ENCODE results near the gene GFI1B. TPM values are rescaled to one million over a fixed set of nuclear protein-coding genes. Genes with fewer than 3 reads are reported as not detected.

The GFI1B gene
- total RNA-seq, 1 donor from 2014 or later = not detected

DNA sequence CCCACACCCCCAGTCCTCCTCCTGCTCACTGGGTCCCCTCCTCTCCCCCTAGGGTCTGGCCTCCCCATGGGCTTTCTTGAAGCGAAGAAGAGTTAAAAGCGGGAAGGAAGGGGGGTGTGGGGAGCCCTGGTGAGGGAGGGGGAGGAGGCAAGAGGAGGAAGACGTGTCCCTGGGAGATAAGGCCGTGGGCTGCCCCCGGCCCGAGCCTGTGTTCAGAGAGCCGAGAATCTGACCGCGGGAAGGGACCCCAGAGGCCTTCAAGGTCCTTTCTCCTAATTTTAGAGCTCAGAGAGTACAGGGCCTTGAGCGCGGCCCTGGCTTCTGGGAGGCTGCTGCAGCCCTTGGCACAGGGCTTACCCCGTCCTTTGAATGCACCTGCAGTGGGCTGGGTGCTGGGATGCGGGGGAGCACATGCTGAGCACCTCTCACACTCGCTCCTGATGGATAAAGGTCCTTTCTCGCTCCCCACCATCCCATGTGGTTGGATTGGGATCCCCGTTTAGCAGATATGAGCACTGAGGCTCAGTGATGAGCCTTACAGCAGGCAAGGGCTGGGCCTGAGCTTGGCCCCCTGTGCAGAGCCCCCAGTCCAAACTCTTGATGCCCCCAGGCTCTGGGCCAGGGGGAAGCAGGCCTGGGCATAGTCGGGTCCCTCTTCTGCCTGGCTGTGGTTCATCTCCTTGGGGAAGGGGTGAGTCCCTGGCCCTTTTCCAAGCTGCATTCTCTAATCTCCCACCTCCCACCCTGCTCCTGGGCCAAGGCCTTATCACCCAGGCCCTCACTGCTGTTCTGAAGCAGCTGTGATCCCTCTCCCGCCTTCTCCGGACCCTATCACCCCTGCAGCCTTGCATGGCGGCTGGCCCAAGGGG lies 5.9 kb downstream of the GFI1B start:
- H3K36me3 ChIP-seq = no peaks in the 10 kb centered on the region
- H3K4me3 ChIP-seq = no peak overlapping the region
- intact Hi-C loops (cut with DNase I) = no loop called here
- TF ChIP-seq, protein P1, sequence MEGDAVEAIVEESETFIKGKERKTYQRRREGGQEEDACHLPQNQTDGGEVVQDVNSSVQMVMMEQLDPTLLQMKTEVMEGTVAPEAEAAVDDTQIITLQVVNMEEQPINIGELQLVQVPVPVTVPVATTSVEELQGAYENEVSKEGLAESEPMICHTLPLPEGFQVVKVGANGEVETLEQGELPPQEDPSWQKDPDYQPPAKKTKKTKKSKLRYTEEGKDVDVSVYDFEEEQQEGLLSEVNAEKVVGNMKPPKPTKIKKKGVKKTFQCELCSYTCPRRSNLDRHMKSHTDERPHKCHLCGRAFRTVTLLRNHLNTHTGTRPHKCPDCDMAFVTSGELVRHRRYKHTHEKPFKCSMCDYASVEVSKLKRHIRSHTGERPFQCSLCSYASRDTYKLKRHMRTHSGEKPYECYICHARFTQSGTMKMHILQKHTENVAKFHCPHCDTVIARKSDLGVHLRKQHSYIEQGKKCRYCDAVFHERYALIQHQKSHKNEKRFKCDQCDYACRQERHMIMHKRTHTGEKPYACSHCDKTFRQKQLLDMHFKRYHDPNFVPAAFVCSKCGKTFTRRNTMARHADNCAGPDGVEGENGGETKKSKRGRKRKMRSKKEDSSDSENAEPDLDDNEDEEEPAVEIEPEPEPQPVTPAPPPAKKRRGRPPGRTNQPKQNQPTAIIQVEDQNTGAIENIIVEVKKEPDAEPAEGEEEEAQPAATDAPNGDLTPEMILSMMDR (IDR thresholded peaks at IDR 0.05) = no peak
- H3K4me1 ChIP-seq = no peaks in the 10 kb centered on the region
- H3K9me3 ChIP-seq = no peaks in the 10 kb centered on the region
- H3K27me3 ChIP-seq = no peaks in the 10 kb centered on the region
- DNase-seq (ENCODE audit: low spot score in 2 of 2) = no peak
- no peak overlapping the region for H3K27ac ChIP-seq

DNA sequence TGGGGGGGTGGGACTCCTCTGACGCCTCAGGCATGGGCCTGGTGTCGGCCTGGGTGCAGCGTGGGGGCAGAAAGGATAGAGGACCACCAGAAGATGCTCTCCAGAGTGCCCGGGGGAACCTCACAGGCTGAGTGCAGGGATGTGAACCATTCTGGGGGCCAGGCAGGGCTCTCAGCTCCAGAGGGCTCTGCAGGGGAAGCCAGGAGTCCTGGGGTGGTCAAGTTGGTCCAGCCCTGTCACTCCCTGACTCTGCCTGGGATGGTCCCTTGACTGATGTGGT lies 6.5 kb downstream of the GFI1B start:
- H3K27me3 ChIP-seq = no peaks in the 10 kb centered on the region
- intact Hi-C loops (cut with DNase I) = no loop called here
- no peak for DNase-seq (ENCODE audit: low spot score in 2 of 2)
- H3K36me3 ChIP-seq = no peaks in the 10 kb centered on the region
- no peaks in the 10 kb centered on the region for H3K9me3 ChIP-seq
- TF ChIP-seq, protein P1 (IDR thresholded peaks at IDR 0.05) = no peak
- H3K4me1 ChIP-seq = no peaks in the 10 kb centered on the region
- H3K27ac ChIP-seq = no peak overlapping the region
- H3K4me3 ChIP-seq = no peak overlapping the region

DNA sequence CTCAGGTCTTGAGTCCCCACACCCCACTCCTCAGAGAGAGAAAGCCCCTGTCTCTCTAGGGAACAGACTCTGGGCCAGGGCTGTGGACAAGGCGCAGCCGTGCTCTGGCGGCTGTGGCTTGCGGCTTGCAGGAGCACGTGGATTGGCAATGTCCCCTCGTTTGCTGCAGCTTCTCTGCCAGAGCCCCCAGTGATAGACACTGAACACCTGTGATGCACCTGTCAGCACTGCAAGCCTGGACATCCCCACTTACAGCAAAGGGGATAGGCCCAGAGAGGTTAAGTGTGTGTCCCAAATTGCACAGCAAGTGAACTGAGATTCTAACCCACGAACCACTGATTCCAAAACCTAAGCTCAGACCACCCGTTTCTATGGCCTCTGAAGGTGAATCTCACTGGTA lies 7.0 kb downstream of the GFI1B start:
- Histone ChIP-seq H3K27me3 (no peaks in the 10 kb centered on the region), H3K4me1 (no peaks in the 10 kb centered on the region), H3K9me3 (no peaks in the 10 kb centered on the region), H3K36me3 (no peaks in the 10 kb centered on the region), H3K27ac (no peak overlapping the region), H3K4me3 (no peak overlapping the region)
- DNase-seq (ENCODE audit: low spot score in 2 of 2) = no peak
- intact Hi-C loops (cut with DNase I) = no loop called here
- TF ChIP-seq, protein P1 (IDR thresholded peaks at IDR 0.05) = no peak

DNA sequence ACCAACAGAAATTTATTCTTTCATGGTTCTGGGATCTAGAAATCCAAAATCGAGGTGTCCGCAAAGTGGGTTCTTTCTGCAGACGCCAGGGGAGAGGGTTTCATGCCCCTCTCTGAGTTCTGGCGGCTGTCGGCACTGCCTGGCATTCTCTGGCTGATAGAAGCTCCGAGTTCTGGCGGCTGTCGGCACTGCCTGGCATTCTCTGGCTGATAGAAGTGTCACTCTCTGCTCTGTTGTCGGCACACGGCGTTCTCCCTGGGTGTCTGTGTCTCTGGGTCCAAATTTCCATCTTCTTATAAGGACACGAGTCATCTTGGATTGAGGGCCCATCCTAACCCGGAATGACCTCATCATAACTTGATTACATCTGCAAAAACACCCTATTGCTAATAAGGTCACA lies 7.6 kb downstream of the GFI1B start:
- H3K27me3 ChIP-seq = no peaks in the 10 kb centered on the region
- DNase-seq (ENCODE audit: low spot score in 2 of 2) = no peak
- no peaks in the 10 kb centered on the region for H3K36me3 ChIP-seq
- TF ChIP-seq, protein P1 (IDR thresholded peaks at IDR 0.05) = no peak
- no peak overlapping the region for H3K4me3 ChIP-seq
- H3K4me1 ChIP-seq = no peaks in the 10 kb centered on the region
- intact Hi-C loops (cut with DNase I) = no loop called here
- H3K27ac ChIP-seq = no peak overlapping the region
- no peaks in the 10 kb centered on the region for H3K9me3 ChIP-seq

DNA sequence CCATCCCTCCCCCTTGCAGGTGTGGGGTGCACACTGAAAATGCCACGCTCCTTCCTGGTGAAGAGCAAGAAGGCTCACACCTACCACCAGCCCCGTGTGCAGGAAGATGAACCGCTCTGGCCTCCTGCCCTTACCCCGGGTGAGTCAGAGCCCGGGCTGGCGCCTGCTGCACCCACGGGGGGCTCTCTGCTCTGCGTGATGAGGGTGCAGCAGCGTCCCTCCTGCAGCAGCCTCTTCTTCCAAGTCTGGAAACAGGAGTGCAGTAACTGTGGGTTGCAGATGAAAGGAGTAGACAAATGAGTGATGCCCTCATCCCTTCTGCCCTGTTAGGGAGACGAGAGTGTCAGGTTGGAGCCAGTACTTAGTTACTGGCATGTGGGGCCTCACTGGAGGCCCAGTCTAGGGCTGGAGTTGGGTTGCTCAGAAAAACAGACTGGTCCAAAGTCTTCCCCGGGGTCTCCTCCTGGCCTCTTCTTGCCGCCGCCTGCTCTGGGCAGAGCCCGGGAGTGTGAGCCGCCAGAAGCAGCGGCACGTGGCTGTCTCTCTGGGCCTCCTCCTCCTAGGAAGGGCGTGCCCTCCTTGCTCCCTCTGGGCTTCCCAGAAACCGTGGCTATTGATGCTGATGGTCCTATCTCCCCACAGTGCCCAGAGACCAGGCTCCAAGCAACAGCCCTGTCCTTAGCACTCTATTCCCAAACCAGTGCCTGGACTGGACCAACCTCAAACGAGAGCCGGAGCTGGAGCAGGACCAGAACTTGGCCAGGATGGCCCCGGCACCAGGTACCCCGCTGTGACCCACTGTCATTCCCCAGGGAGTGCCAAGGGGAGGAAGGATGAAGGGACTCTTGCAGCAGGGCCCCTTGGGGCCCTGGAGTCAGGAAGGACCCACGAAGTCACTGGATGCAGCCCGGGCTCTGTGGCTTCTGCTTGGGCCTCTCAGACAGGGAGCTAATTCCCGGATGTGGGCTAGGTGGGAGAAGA lies 8.4 kb downstream of the GFI1B start:
- H3K36me3 ChIP-seq = no peaks in the 10 kb centered on the region
- TF ChIP-seq, protein P1 (IDR thresholded peaks at IDR 0.05) = no peak
- H3K4me3 ChIP-seq = no peak overlapping the region
- intact Hi-C loops (cut with DNase I) = no loop called here
- H3K27ac ChIP-seq = no peak overlapping the region
- no peaks in the 10 kb centered on the region for H3K9me3 ChIP-seq
- no peaks in the 10 kb centered on the region for H3K27me3 ChIP-seq
- H3K4me1 ChIP-seq = no peaks in the 10 kb centered on the region
- DNase-seq (ENCODE audit: low spot score in 2 of 2) = no peak
